Endothelial cell of umbilical vein (primary cell): ENCODE measurements around the gene ALG1L2. TPM values are rescaled to one million over a fixed set of nuclear protein-coding genes. Genes with fewer than 3 reads are reported as not detected.
"Not testable (repeated sequence)": the region's sequence is repeated elsewhere in the genome, so short reads cannot be mapped to it uniquely, and the experiment has no call there.

Experiments used
- Bru-seq: library from RNA; stranded (reverse); fragments of 400-500 nt; gene quantifications from one replicate; lab custom pipeline; 2021; lab: Mats Ljungman, UMichigan
- BruChase-seq, 2 experiments: library from RNA; stranded (reverse); fragments of 400-500 nt; gene quantifications; one replicate each; lab custom pipeline; 2021; lab: Mats Ljungman, UMichigan
- BruUV-seq: library from RNA; stranded (reverse); fragments of 400-500 nt; replicated peaks from 2 replicates; lab custom pipeline; 2021; lab: Mats Ljungman, UMichigan
- CTCF ChIA-PET: fragments of 300-600, 350-600 bp; sonication (Branson Sonifier 250); formaldehyde crosslinking; loops from one replicate; lab custom pipeline; 2021; ENCODE audit warnings: antibody characterized with exemption, inconsistent platforms; lab: Charles Lee
- POLR2A ChIA-PET: fragments of 300-600, 350-600 bp; sonication (Branson Sonifier 250); formaldehyde crosslinking; loops from one replicate; lab custom pipeline; 2021; ENCODE audit warnings: antibody characterized with exemption, inconsistent platforms; lab: Charles Lee
- DNase-seq: peaks from one replicate; pipeline ENCODE4 v3.0.0-alpha.2; 2011; ENCODE audit warnings: low read depth, low spot score
- FAIRE-seq: peaks from 2 replicates; lab custom pipeline; 2011; peaks lifted over from hg19 to GRCh38; lab: Jason Lieb, UNC
- H2AFZ ChIP-seq: 2 replicates; pipeline ENCODE4 v1.6.0; 2012; ENCODE audit warnings: low read depth, low read length, control low read depth, inconsistent platforms
- H3K27ac ChIP-seq: 2 replicates; pipeline ENCODE4 v1.5.1; 2011; ENCODE audit warnings: low read depth, mild to moderate bottlenecking, control low read depth, low read length, moderate library complexity; ENCODE audit not compliant: insufficient read depth
- H3K27me3 ChIP-seq, 2 experiments: 2 replicates each; pipeline versions ENCODE4 v1.6.0 to v1.6.1; 2011; ENCODE audit warnings: low read length in 2 of 2, mixed read lengths in 1 of 2; ENCODE audit not compliant: control insufficient read depth in 2 of 2, insufficient read depth in 2 of 2
- H3K36me3 ChIP-seq, 2 experiments: 2 replicates in 1 of 2; 3 replicates in 1 of 2; pipeline ENCODE4 v1.5.1; 2011; ENCODE audit warnings: low read length in 2 of 2, mild to moderate bottlenecking in 1 of 2, moderate library complexity in 1 of 2; ENCODE audit not compliant: control insufficient read depth in 2 of 2, insufficient read depth in 2 of 2; ENCODE audit errors: extremely low read depth in 1 of 2
- H3K4me1 ChIP-seq: 3 replicates; pipeline ENCODE4 v1.5.1; 2011; ENCODE audit warnings: mild to moderate bottlenecking, low read length; ENCODE audit not compliant: control insufficient read depth, insufficient read depth; ENCODE audit errors: extremely low read depth
- H3K4me2 ChIP-seq: 2 replicates; pipeline ENCODE4 v1.6.1; 2011; ENCODE audit warnings: low read length, control low read depth, mixed read lengths; ENCODE audit not compliant: insufficient read depth
- H3K4me3 ChIP-seq, 3 experiments: fragments of 200-600 bp in 1 of 3; sonication (generic), shearing (Covaris generic) in 1 of 3; replicated peaks in 1 of 3; 2 replicates each; pipeline ENCODE4 v1.5.1; 2011 to 2016; ENCODE audit warnings: control low read depth in 3 of 3, low read length in 3 of 3, mild to moderate bottlenecking in 2 of 3, inconsistent platforms in 1 of 3, low read depth in 1 of 3, moderate library complexity in 1 of 3; ENCODE audit not compliant: insufficient read depth in 1 of 3
- H3K79me2 ChIP-seq: 2 replicates; pipeline ENCODE4 v1.6.0; 2012; ENCODE audit warnings: low read length, inconsistent platforms; ENCODE audit not compliant: control insufficient read depth, insufficient read depth
- H3K9ac ChIP-seq: replicated peaks from 2 replicates; pipeline ENCODE3; 2011; ENCODE audit warnings: low read length, control low read depth; ENCODE audit not compliant: insufficient read depth; ENCODE audit errors: extremely low read depth
- H3K9me1 ChIP-seq: replicated peaks from 3 replicates; pipeline ENCODE4 v1.6.0; 2011; ENCODE audit warnings: mild to moderate bottlenecking, low read length; ENCODE audit not compliant: control insufficient read depth, insufficient read depth; ENCODE audit errors: extremely low read depth
- H3K9me3 ChIP-seq: replicated peaks from 2 replicates; pipeline ENCODE4 v1.5.1; 2012; ENCODE audit warnings: low read length, inconsistent platforms; ENCODE audit not compliant: control insufficient read depth, insufficient read depth
- H4K20me1 ChIP-seq: replicated peaks from 2 replicates; pipeline ENCODE3; 2011; ENCODE audit warnings: mild to moderate bottlenecking, low read length; ENCODE audit not compliant: control insufficient read depth, insufficient read depth; ENCODE audit errors: extremely low read depth
- EZH2 ChIP-seq: IDR thresholded peaks from 2 replicates; pipeline ENCODE4 v1.6.1; 2012; ENCODE audit warnings: borderline replicate concordance, low read depth, mild to moderate bottlenecking, moderate library complexity, low read length, inconsistent platforms; ENCODE audit not compliant: severe bottlenecking
- FOS ChIP-seq: IDR thresholded peaks from 2 replicates; pipeline ENCODE4 v1.6.1; 2011; ENCODE audit warnings: mild to moderate bottlenecking, low read length, moderate library complexity, borderline replicate concordance; ENCODE audit not compliant: insufficient read depth
- GATA2 ChIP-seq: IDR thresholded peaks from 2 replicates; pipeline ENCODE4 v1.7.0; 2011; ENCODE audit warnings: low read depth, mild to moderate bottlenecking, moderate library complexity, mixed read lengths, low read length; ENCODE audit not compliant: insufficient read length, insufficient read depth
- JUN ChIP-seq: IDR thresholded peaks from 2 replicates; pipeline ENCODE4 v1.6.1; 2011; ENCODE audit warnings: borderline replicate concordance, low read depth; ENCODE audit not compliant: insufficient read length, insufficient read depth
- MYC ChIP-seq: IDR thresholded peaks from one replicate; pipeline ENCODE4 v1.6.1; 2011; ENCODE audit warnings: mild to moderate bottlenecking, low read depth, low read length
- POLR2A ChIP-seq: IDR thresholded peaks from 2 replicates; pipeline ENCODE4 v1.6.1; 2012; ENCODE audit warnings: low read depth, mild to moderate bottlenecking, control low read depth, low read length
- POLR2AphosphoS5 ChIP-seq: IDR thresholded peaks from 2 replicates; pipeline ENCODE4 v1.6.1; 2012; ENCODE audit warnings: low read depth, mild to moderate bottlenecking, control low read depth, low read length, moderate library complexity; ENCODE audit not compliant: insufficient read depth
- dilution Hi-C: fragments of 300-500 bp; cut with MboI; formaldehyde crosslinking; loops from one replicate; pipeline ENCODE4 v1.15.0; 2019; ENCODE audit warnings: low sequenced_read_pairs; ENCODE audit not compliant: extremely low pct_ligation_motif_present
- intact Hi-C: fragments of 100-400 bp; cut with micrococcal nuclease; formaldehyde crosslinking; loops from one replicate; pipeline ENCODE4 v1.10.0; 2022
- long read RNA-seq: library from polyadenylated mRNA; stranded (forward); transcript quantifications from one replicate; pipeline ENCODE4 v2.0.0, GENCODE V29; 2021
- polyA minus RNA-seq, 3 experiments: library from RNA; depleted of rRNA, polyadenylated mRNA; stranded (reverse); fragments of >200 nt; gene quantifications; 1 replicate in 1 of 3; 2 replicates in 2 of 3; pipeline ENCODE4 v1.2.3, GENCODE V29; 2011
- polyA plus RNA-seq, 4 experiments: library from polyadenylated mRNA; depleted of rRNA in 3 of 4; stranded (reverse) in 3 of 4; unstranded in 1 of 4; fragments of >200 nt; gene quantifications; 2 replicates each; pipeline versions ENCODE4 v1.2.1 to v1.2.3, GENCODE V29; 2011 to 2012; ENCODE audit warnings: missing spikeins in 1 of 4
- total RNA-seq: library from RNA; stranded (reverse); gene quantifications from 2 replicates; pipeline ENCODE4 v1.2.3, GENCODE V29; 2021
- TF ChIP-seq, protein P1 (sequence below): IDR thresholded peaks from 2 replicates; pipeline ENCODE4 v1.6.1; 2011; ENCODE audit not compliant: insufficient read depth, insufficient read length
- TF ChIP-seq, protein P2 (sequence below), 2 donors: IDR thresholded peaks; 1 replicate in 1 of 2; 2 replicates in 1 of 2; pipeline ENCODE4 v1.5.1; 2011; ENCODE audit warnings: low read length in 2 of 2, mild to moderate bottlenecking in 2 of 2, moderate library complexity in 2 of 2, control low read depth in 1 of 2, inconsistent platforms in 1 of 2, low read depth in 1 of 2; ENCODE audit not compliant: insufficient read depth in 1 of 2; ENCODE audit errors: extremely low read depth in 1 of 2

ALG1L2 gene, protein sequence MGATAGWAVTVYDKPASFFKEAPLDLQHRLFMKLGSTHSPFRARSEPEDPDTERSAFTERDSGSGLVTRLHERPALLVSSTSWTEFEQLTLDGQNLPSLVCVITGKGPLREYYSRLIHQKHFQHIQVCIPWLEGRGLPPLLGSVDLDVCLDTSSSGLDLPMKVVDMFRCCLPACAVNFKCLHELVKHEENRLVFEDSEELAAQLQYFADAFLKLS
- not detected in 2 replicates for total RNA-seq
- not detected in 2 replicates for polyA plus RNA-seq
- polyA plus RNA-seq (2011; cell fraction: cytosol; rRNA removed): not detected in 2 replicates
- polyA plus RNA-seq (2011; cell fraction: nucleus; rRNA removed): not detected in 2 replicates
- polyA plus RNA-seq (2012): not detected in 2 replicates
- not detected in 2 replicates for polyA minus RNA-seq
- polyA minus RNA-seq (2011; cell fraction: cytosol; rRNA and poly(A)+ RNA removed): not detected
- 1.3 TPM in 1 of 2 replicates, not detected in the other for polyA minus RNA-seq (2011; cell fraction: nucleus; rRNA and poly(A)+ RNA removed)
- percentile 6 among the genes with signal in this experiment for Bru-seq, nascent RNA
- BruChase-seq, experiment 1, labeled RNA remaining after a 6-hour chase: not detected
- BruChase-seq, experiment 2, labeled RNA remaining after a 2-hour chase: not detected
- long read RNA-seq, partial matches to known transcripts: 0 of 7 reads
- long read RNA-seq, other reads (novel, unspliced or antisense): 7 of 7 reads

DNA sequence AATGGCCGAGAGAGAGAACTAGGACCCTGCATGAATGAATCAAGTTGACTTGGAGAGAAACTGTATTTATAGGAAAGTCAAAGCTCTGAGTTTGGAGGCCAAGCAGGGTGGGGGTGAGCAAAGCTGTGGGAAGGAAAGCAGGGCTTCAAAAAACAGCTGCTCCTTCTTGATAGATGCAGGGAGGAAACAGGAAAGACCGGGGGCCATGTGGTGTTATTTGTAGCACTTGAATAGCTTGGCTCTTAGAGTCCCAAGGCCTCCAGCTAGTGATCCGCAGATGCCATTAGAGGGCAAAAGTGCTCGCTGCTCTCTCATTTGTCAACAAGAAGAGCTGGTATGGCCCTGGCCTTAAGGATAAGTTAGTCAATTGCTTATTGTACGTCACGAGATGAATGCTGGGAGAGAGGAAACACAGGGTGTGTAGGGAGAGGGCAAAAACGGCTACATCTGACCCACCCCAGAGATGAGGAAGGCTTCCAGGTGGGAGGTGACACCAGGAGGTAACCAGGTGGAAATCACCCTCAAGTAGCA lies at the start of gene ALG1L2:
Gene ALG1L2, plus strand, starts transcription at position 481 of the 531 bp plus-strand sequence. CDS start 186 bp downstream, outside the sequence.
- Histone ChIP-seq H3K9ac (no peak within 1 kb of the TSS), H3K27ac (no peak within 1 kb of the TSS), H3K4me1 (no peaks in the 10 kb centered on the region), H3K4me2 (no peak within 1 kb of the TSS), H3K9me3 (no peaks in the 10 kb centered on the region), H3K79me2 (no peaks in the 10 kb centered on the region), H3K9me1 (no peaks in the 10 kb centered on the region), H3K27me3 (peaks cover 0 to 2% of the 10 kb centered on the region in 2 experiments), H4K20me1 (no peaks in the 10 kb centered on the region), H3K4me3 (no peak within 1 kb of the TSS), H3K36me3 (no peaks in the 10 kb centered on the region), H2AFZ (no peak within 1 kb of the TSS)
- ChIA-PET POLR2A (interaction anchor here (0.8 to 1.0 kb wide), 2 partner anchors 30 to 455 kb away, joined by 3 read pairs; no protein-coding TSS in a partner anchor), CTCF (interaction anchor here (0.7 to 2.1 kb wide), 3 partner anchors 24 to 139 kb away, joined by 3 to 9 read pairs (median 3); no protein-coding TSS in a partner anchor)
- intact Hi-C loops: no loop called here
- no TSS peak for BruUV-seq
- FAIRE-seq (peak; percentile 62), DNase-seq (peak; percentile 85)
- no peak for TF ChIP-seq JUN
- TF ChIP-seq POLR2AphosphoS5: no peak
- TF ChIP-seq POLR2A: no peak
- TF ChIP-seq, protein P1, sequence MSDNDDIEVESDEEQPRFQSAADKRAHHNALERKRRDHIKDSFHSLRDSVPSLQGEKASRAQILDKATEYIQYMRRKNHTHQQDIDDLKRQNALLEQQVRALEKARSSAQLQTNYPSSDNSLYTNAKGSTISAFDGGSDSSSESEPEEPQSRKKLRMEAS: no peak
- TF ChIP-seq, protein P2, sequence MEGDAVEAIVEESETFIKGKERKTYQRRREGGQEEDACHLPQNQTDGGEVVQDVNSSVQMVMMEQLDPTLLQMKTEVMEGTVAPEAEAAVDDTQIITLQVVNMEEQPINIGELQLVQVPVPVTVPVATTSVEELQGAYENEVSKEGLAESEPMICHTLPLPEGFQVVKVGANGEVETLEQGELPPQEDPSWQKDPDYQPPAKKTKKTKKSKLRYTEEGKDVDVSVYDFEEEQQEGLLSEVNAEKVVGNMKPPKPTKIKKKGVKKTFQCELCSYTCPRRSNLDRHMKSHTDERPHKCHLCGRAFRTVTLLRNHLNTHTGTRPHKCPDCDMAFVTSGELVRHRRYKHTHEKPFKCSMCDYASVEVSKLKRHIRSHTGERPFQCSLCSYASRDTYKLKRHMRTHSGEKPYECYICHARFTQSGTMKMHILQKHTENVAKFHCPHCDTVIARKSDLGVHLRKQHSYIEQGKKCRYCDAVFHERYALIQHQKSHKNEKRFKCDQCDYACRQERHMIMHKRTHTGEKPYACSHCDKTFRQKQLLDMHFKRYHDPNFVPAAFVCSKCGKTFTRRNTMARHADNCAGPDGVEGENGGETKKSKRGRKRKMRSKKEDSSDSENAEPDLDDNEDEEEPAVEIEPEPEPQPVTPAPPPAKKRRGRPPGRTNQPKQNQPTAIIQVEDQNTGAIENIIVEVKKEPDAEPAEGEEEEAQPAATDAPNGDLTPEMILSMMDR (IDR thresholded peaks at IDR 0.05; ENCODE audit: extremely low read depth in 1 of 2, insufficient read depth in 1 of 2, low read depth in 1 of 2, low read length in 2 of 2): no peak
- no peak for TF ChIP-seq FOS
- TF ChIP-seq GATA2: no peak
- no peak for TF ChIP-seq EZH2
- TF ChIP-seq MYC: no peak
- dilution Hi-C loops: no loop called here

GRCh38 chr3:130037126-130037815 lies 44.4 kb upstream of the ALG1L2 start:
- H3K9me1 ChIP-seq, H2AFZ ChIP-seq, DNase-seq, H4K20me1 ChIP-seq, H3K9me3 ChIP-seq, H3K4me3 ChIP-seq, H3K4me1 ChIP-seq, intact Hi-C loops, H3K27ac ChIP-seq, dilution Hi-C loops, BruUV-seq, H3K27me3 ChIP-seq, POLR2A ChIA-PET, H3K4me2 ChIP-seq, FAIRE-seq, H3K9ac ChIP-seq, CTCF ChIA-PET, H3K36me3 ChIP-seq, H3K79me2 ChIP-seq: not testable (repeated sequence)
